Cardiac fibroblast (primary cell): Measurements from ENCODE around the gene TWNK.

ENCODE experiments used
- DNase-seq, 2 donors: peaks; one replicate each; pipeline versions ENCODE4 v3.0.0 to v3.0.0-alpha.2; 2010; ENCODE audit warnings: low read depth in 2 of 2
- H3K4me3 ChIP-seq, 2 donors: replicated peaks in 1 of 2; 1 replicate in 1 of 2; 2 replicates in 1 of 2; pipeline ENCODE4 v1.5.1; 2011; ENCODE audit warnings: low read depth in 2 of 2, low read length in 2 of 2, mild to moderate bottlenecking in 2 of 2, moderate library complexity in 1 of 2
- TF ChIP-seq, protein P1 (sequence below): IDR thresholded peaks from one replicate; pipeline ENCODE4 v1.5.1; 2011; ENCODE audit warnings: low read depth, mild to moderate bottlenecking, low read length, inconsistent platforms

TWNK gene

DNA sequence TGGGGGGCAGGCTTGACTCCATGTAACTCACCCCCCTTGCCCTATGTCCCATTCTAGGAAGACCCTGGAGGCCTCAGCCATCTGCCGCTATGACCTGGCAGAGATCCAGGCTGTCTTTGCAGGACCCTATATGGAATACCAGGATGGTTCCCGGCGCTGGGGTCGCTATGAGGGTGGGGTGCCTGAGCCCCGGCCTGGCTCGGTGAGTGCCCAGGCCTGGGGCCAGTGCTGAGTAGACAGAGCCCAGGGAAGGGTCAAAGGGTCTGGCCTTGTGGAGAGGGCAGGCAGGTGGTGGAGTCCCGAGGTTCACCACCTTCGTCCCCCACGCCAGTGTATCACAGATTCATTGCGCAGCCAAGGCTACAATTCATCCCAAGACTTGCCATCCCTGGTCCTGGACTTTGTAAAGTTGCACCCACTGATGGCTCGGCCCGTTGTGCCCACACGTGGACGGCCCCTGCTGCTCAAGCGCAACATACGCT, 7.5 kb upstream of the TWNK start:
- no peak overlapping the region for H3K4me3 ChIP-seq
- no peak for DNase-seq
- TF ChIP-seq, protein P1, sequence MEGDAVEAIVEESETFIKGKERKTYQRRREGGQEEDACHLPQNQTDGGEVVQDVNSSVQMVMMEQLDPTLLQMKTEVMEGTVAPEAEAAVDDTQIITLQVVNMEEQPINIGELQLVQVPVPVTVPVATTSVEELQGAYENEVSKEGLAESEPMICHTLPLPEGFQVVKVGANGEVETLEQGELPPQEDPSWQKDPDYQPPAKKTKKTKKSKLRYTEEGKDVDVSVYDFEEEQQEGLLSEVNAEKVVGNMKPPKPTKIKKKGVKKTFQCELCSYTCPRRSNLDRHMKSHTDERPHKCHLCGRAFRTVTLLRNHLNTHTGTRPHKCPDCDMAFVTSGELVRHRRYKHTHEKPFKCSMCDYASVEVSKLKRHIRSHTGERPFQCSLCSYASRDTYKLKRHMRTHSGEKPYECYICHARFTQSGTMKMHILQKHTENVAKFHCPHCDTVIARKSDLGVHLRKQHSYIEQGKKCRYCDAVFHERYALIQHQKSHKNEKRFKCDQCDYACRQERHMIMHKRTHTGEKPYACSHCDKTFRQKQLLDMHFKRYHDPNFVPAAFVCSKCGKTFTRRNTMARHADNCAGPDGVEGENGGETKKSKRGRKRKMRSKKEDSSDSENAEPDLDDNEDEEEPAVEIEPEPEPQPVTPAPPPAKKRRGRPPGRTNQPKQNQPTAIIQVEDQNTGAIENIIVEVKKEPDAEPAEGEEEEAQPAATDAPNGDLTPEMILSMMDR: no peak

DNA sequence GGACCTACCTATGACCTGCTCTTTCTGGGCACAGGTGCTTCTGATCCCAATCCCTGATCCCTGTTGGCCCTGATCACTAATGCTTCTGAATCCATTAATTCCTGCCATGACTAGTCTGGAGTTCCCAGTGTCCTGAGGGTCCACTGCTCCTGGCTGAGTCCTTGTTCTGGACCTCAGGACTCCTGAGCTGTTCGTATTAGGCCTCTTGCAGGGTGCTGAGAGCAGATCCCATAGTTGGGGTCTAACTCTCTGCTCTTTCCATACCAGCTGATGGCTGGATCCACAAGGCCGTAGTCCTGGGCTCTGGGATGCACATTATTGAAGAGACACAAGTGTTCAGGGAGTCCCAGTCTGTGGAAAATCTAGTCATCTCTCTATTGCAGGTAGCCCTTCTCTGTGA, 7.0 kb upstream of the TWNK start:
- TF ChIP-seq, protein P1: no peak

DNA sequence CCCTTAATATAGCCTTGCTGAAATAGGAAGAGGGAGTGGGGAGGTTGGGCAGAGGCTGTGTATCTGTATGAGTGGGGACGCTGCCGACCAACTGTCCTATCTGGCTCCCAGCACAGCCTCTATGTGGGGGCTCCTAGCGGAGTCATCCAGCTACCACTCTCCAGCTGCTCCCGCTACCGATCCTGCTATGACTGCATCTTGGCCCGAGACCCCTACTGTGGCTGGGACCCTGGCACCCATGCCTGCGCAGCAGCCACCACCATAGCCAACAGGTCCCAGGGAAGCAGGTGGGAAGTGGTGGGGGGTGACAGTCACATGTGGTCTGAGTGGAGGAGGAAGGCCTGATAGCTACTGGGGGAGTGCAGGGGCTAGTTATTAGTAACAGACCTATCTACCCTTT, 6.6 kb upstream of the TWNK start:
- H3K4me3 ChIP-seq: no peak overlapping the region
- DNase-seq: no peak
- TF ChIP-seq, protein P1: no peak

More for the DNA sequence above, 7.0 kb upstream of the TWNK start:
- DNase-seq: no peak
- H3K4me3 ChIP-seq: no peak overlapping the region

DNA sequence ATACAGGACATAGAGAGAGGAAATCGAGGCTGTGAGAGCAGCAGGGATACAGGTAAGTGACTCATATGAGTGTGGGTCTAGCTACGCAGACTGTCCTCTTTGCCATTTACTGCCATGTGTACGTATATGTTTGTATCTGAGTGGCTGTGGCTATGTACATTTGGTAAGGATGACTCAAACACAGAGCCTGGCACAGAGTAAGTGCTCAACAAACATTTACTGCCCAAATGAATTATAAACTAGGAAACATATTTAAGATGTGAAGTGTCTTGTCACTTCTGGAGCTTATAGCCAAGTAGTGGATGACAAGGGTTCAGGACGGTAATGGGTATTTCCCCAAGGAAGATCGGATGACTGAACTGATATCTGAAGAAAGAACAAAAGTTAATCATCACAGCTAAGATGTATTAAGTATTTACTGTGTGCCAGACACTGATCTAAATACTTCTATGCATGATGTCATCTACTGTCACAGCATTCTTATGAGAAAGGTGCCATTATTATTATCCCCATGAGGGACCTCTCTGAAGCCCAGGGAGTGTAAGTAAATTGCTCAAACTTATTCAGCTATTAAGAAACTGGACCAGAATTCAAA, 6.1 kb upstream of the TWNK start:
- TF ChIP-seq, protein P1: no peak
- H3K4me3 ChIP-seq: no peak overlapping the region
- no peak for DNase-seq

DNA sequence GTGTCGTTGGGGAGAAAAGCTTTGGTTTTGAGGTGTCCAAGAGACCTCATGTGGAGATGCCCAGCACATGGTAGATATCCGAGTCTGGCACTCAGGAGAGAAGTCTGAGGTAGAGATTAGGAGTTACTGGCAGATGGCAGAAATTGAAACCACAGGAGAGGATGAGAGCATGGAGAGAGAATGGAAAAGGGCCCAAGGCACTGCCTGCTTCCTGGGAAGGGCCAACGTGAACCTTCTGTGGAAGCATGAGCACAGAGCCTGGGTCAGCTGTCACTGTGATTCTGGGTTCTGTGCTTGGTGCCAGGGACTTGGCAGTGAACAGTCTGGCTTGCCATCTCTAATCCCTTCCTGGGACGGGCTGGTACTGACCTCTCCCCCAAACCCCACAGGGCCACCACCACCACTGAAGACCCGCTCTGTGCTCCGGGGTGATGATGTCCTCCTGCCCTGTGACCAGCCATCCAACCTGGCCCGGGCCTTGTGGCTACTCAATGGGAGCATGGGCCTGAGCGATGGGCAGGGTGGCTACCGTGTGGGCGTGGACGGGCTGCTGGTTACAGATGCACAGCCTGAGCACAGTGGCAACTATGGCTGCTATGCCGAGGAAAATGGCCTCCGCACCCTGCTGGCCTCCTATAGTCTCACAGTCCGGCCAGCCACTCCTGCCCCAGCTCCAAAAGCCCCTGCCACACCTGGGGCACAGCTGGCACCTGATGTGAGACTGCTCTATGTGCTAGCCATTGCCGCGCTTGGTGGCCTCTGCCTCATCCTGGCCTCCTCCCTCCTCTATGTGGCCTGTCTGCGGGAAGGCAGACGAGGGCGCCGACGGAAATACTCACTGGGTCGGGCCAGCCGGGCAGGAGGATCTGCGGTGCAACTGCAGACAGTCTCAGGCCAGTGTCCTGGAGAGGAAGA, 4.2 kb upstream of the TWNK start:
- TF ChIP-seq, protein P1: no peak
- no peak overlapping the region for H3K4me3 ChIP-seq
- DNase-seq: no peak

DNA sequence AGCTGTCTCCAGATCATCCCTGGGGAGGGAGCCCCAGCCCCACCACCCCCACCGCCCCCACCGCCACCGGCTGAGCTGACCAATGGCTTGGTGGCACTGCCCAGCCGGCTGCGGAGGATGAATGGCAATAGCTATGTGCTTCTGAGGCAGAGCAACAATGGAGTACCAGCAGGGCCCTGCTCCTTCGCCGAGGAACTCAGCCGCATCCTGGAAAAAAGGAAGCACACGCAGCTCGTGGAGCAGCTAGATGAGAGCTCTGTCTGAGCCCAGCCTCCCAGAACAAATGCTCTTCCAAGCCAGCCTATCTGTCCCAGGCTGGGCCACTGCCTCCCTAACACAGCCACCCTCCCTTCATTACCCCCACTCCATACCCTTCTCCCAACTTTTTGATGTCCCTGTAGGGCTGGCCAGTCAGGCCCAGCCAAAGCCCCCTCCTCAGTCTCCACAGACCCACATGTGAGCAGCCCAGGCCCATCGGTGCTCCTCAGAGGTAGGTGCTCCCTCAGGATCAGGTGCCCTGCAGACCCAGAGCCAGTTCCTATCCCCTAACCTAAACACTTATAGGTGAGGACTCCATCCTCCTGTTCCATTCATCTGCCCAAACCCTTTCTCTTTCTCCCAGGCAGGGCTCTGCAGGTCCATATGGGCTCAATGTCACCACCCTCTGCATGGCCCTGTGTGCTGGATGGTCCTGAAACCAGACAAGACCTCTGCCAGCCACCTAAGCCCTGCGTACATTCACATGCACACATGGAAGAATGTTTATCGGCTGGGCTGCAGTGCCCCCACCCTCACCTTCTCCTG, 3.3 kb upstream of the TWNK start:
- no peak overlapping the region for H3K4me3 ChIP-seq
- TF ChIP-seq, protein P1: no peak
- DNase-seq: no peak
